ENCODE data around the gene CHST15. TPM values are rescaled to one million over a fixed set of nuclear protein-coding genes. Genes with fewer than 3 reads are reported as not detected.

Gene CHST15
- total and polyA plus RNA-seq, 9 donors: 35.9 to 93.0 (median 52.5) TPM

GRCh38 chr10:124092250-124092859 lies 1.0 kb downstream of the CHST15 start:
- Histone ChIP-seq H3K27ac (peak overlapping the region; percentile 94), H3K9me3 (no peaks in the 10 kb centered on the region), H3K36me3 (no peaks in the 10 kb centered on the region), H3K4me3 (peak overlapping the region; percentile 59), H3K4me1 (ENCODE audit: insufficient read depth) (peaks cover 19% of the 10 kb centered on the region), H3K27me3 (no peaks in the 10 kb centered on the region)
- 0 to 1% (median 1%) methylated on average over 27 to 70 of the region's 70 CpGs for WGBS, 3 donors
- DNase-seq: peak; percentile 74 to 81 (median 77)
- TF ChIP-seq POLR2A (IDR thresholded peaks at IDR 0.05): peak; percentile 8
- no peak for TF ChIP-seq CTCF (IDR thresholded peaks at IDR 0.05)
- intact Hi-C loops (cut with DNase I): loop anchor here (2.0 to 10.0 kb wide), 5 partner anchors 60 to 98 kb away; no protein-coding TSS in a partner anchor

DNA sequence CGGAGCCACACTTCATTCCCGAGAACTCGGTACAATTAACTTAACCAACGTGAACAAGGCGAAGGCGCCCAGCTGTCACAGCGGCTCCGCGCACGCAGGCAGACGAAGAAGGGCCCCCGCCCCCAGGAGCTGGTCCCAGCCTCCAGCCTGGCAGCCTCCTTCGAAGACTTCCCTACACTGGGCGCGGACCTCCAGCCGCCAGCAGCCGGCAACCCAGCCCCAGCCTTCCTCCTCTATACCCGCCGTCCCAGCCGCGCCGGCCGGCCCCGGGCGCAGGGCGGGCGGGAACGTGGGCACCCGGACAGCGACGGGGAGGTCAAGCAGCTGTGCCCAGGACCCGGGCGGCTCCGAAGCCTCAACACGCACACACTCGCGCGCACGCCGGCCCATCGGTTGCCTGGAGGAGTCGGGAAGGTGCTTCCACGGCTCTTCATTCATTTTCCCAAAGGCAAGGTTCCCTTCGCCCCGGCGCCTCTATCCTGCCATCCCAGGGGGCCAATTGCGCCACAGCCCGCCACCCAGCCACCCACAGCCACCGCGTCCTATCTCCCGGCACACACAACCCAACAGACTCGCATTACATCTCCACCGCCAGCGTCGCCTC lies 1.6 kb downstream of the CHST15 start:
- Histone ChIP-seq H3K4me3 (peak overlapping the region; percentile 59), H3K27ac (peak overlapping the region; percentile 94), H3K27me3 (no peaks in the 10 kb centered on the region), H3K36me3 (no peaks in the 10 kb centered on the region), H3K4me1 (ENCODE audit: insufficient read depth) (peaks cover 24% of the 10 kb centered on the region), H3K9me3 (no peaks in the 10 kb centered on the region)
- WGBS, 3 donors: 1 to 5% (median 1%) methylated on average over 32 to 55 of the region's 55 CpGs
- intact Hi-C loops (cut with DNase I): loop anchor here (2.0 to 10.0 kb wide), 5 partner anchors 59 to 97 kb away; no protein-coding TSS in a partner anchor
- DNase-seq: peak; percentile 59 to 75 (median 66)
- TF ChIP-seq CTCF (IDR thresholded peaks at IDR 0.05) (no peak), EP300 (IDR thresholded peaks at IDR 0.05) (no peak), POLR2A (IDR thresholded peaks at IDR 0.05) (no peak)

GRCh38 chr10:124090601-124091209 lies 2.7 kb downstream of the CHST15 start:
- Histone ChIP-seq H3K36me3 (no peaks in the 10 kb centered on the region), H3K27ac (no peak overlapping the region), H3K4me3 (peak overlapping the region; percentile 59), H3K4me1 (ENCODE audit: insufficient read depth) (peaks cover 31% of the 10 kb centered on the region), H3K9me3 (no peaks in the 10 kb centered on the region), H3K27me3 (no peaks in the 10 kb centered on the region)
- 41 to 57% (median 52%) methylated on average over 6 of the region's 6 CpGs for WGBS, 3 donors
- TF ChIP-seq CTCF (IDR thresholded peaks at IDR 0.05) (no peak), POLR2A (IDR thresholded peaks at IDR 0.05) (no peak)
- intact Hi-C loops (cut with DNase I): loop anchor here in 3 of 4 donors (5.0 to 10.0 kb wide), 3 partner anchors 58 to 96 kb away; no protein-coding TSS in a partner anchor
- peak in 2 of 5 donors; percentile 29 to 36 for DNase-seq

GRCh38 chr10:124089859-124090258 lies 3.5 kb downstream of the CHST15 start:
- Histone ChIP-seq H3K9me3 (no peaks in the 10 kb centered on the region), H3K4me1 (ENCODE audit: insufficient read depth) (peaks cover 35% of the 10 kb centered on the region), H3K27me3 (no peaks in the 10 kb centered on the region), H3K27ac (no peak overlapping the region), H3K36me3 (no peaks in the 10 kb centered on the region), H3K4me3 (no peak overlapping the region)
- peak in 1 of 5 donors; percentile 25 for DNase-seq
- intact Hi-C loops (cut with DNase I): loop anchor here in 3 of 4 donors (5.0 to 10.0 kb wide), 3 partner anchors 58 to 95 kb away; no protein-coding TSS in a partner anchor
- TF ChIP-seq EP300 (IDR thresholded peaks at IDR 0.05) (no peak), POLR2A (IDR thresholded peaks at IDR 0.05) (no peak), CTCF (IDR thresholded peaks at IDR 0.05) (no peak)
- WGBS, 3 donors: 78 to 94% (median 78%) methylated on average over 5 of the region's 5 CpGs

All from ovary (tissue), 9 donors.